Right forelimb (tissue), 1 donor: ENCODE results near the gene TSHZ2.
"Not testable (repeated sequence)": the region's sequence is repeated elsewhere in the genome, so short reads cannot be mapped to it uniquely, and the experiment has no call there.

Experiments
- DNase-seq: peaks from one replicate; pipeline ENCODE4 v3.0.0-alpha.2; 2018

TSHZ2 gene

GRCh38 chr20:52996658-52997057 lies 24.5 kb downstream of the TSHZ2 start:
- no peak for DNase-seq

DNA sequence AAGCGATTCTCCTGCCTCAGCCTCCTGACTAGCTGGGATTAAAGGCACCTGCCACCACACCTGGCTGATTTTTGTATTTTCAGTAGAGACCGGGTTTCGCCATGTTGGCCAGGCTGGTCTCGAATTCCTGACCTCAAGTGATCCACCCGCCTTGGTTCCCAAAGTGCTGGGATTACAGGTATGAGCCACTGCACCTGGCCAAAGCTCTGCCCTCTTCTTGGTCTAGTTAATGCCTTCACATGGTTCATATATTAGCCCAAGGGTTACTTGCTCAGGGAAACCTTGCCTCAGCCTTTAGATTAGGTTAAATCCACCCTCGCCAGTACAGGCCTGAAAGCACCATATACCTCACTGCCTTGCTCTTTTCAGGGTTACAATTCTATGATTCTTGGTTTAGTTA lies 26.1 kb downstream of the TSHZ2 start:
- DNase-seq, result no peak

DNA sequence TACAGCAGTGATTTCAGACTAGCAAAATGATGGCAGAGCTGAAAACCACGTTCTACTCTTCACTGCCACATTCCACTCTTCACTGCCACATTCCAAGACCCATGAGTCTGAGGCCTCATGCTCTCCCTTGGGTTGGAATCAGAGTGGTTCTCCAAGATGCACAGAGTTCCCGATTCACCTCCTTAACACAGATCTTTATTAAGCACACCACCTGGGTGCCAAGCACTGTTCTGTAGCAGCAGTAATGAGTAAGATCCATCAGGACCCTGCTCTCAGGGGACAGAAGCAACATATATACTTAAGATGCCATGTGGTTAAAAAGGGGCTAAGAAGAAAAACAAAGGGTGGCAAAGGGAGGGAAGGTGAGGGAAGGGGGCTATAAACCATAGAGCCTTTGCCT lies 26.9 kb downstream of the TSHZ2 start:
- DNase-seq, result no peak

DNA sequence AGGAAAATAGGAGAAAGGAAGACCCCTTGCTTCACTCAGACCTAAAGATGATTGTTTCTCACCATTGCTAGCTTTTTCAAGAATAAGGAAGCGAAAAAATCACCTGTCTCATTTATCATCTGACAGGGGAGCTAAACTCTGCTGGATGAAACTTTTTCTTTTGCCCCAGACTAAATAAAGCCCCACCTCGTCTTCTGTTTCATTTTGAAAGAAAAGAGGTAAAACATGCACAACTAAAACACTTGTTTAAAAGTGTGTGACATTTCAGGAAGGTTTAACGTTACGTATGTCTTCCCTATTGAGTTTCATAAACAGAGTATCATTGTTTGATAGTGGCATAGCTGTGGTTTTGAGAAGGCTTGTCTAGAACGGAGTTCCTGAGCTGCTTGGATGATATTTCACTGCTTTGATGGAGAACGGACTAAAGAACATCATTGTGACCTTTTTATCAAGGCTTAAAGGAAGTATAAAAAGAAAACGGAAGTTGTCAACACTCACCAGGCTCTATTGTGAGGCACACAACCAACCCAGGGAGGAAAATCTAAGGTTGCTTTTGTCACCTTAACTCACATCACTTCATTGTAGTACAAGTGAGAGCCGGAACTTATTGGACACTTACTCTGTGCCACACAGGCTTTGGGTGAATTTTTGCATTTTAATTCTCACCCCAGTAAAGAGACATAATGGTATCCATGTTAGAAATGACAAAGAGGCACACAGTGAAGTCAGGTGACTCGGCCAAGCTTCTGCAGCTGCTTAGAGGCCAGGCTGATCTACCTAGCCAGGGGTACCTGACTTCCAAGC lies 29.5 kb downstream of the TSHZ2 start:
- DNase-seq, result no peak

DNA sequence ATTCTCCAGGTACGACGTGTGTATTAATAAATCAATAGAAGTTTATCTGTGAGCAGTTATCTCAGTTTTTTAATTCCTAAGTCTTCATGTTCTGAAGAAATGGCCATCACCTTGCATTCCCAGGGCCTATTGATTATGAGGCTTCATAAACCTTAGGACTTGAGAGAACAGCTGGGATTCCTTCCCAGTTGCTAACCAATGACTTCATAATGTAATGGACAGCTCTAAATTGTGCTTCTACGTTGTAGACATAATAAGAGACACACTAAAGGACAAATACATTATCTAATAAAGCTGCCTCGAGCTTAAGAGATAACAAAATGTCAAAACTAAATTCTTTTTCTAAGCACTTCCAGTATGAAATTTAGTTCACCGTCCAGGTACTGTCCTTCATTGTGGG lies 30.6 kb downstream of the TSHZ2 start:
- DNase-seq, result no peak

DNA sequence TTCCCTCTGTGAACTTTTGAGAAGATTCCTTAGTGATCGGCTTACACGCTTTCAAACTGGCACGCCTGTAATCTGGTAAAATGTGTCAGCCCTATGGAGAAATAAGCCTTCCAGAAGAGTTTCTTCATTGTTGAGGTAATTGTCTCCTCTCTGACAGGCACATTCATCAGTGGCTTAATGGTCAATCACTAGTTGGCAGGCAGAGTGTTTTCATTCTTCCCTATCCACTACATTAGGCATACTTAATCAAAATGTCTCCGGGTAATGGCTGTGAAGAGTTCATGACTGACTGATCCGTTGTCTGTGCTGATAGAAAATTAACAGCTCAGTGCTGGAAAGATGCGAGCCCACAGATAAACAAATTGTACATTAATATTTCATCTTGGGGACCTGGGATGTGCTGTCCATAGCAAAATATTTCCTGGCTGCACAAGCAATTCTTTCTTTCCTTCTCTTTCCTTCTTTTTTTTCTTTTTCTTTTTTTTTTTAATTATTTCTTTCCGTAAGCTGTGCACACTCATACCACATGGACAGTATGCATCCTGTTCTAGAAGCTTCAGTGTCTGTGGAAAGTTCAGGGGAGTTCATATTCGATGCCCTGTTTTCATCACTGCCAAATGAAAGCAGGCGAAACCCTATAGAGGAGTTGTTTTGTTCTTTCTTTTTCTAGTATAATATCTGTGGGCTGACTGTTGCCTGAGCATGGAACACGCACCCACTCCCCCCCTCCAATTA lies 31.4 kb downstream of the TSHZ2 start:
- no peak for DNase-seq

GRCh38 chr20:53004267-53004813 lies 32.2 kb downstream of the TSHZ2 start:
- DNase-seq, result no peak

- DNase-seq, result no peak
Observed at GRCh38 chr20:53009979-53010735, 38.0 kb downstream of the TSHZ2 start.

- no peak for DNase-seq
Observed at GRCh38 chr20:53011640-53012039, 39.5 kb downstream of the TSHZ2 start.

DNA sequence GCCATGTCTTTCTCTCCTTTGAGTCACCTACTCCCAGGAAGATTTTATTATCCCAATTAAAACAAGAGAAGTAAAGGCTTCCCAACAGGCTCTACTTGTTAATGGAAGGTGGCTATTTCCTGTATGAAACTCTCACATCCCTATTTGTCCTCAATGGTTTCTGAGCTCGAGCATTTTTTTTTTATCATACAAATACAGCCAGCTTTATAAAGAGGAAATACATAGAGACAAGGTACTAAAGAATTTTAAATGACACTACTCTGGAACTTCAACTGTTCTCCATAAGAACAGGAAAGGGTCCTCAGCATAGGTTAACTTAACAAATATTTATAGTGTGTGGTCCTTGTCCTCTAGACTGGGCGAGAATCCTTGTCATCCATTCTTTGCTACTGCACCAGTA lies 41.0 kb downstream of the TSHZ2 start:
- no peak for DNase-seq

GRCh38 chr20:53013847-53014246 lies 41.7 kb downstream of the TSHZ2 start:
- no peak for DNase-seq

- DNase-seq, result no peak
Observed at GRCh38 chr20:53016071-53016470, 43.9 kb downstream of the TSHZ2 start.

DNA sequence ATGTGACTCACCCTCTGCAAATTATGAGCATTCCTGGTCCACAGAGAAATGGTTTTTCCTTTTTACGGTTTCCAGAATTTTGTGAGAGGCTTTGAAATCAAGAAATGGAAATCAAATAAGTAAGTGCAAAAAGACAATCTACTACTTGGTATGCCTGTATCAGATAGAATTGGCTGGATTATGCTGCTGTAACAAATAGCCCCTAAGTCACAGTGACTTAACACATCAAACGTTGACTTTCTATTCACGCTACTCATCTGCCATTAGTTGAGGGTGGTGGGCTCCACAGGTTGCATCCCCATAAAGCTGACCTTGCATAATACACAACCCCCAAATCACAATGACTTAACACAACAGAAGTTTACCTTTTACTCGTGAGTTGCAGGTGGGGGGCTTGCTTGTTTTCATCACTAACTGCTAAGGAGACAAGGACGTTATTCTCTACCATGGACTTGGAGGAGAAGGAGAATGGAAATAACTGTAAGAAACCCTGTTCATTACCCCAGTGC lies 44.4 kb downstream of the TSHZ2 start:
- DNase-seq, result no peak

DNA sequence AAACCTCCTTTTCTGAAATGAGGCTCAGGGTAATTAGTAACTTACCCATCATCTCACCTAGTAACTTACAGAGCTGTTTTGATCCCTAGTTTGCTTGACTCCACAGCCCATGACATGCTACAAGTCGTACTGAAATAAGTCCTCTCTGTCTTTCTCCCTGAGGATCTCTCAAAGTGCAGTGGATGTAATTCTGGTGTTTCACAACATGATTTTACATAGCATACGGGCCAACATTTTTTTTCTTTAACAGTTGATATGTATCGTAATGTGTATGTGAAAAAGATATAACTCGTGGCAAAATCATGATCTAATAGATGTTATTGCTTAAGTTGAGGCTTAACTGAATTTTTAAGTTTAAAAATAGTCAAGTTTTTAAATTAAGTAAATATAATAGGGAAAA lies 45.0 kb downstream of the TSHZ2 start:
- DNase-seq, result no peak

DNA sequence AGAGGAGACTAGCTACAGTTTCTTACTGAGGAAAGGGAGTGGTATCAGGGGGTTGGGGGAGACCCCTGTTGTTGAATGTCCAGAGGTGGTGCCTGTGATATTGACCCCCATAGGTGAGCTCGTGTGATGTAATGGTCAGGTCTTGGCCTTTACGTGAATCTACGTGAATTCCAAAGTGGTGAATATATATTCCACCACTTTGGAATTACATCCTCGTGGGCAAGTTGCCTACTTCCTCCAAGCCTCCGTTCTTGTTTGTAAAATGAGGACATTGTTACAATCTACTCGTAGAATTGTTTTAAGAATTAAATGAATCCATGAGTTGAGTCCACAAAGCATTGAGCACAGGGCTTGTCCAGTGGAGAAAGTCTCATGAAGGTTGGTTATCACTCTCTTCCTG lies 47.3 kb downstream of the TSHZ2 start:
- no peak for DNase-seq

DNA sequence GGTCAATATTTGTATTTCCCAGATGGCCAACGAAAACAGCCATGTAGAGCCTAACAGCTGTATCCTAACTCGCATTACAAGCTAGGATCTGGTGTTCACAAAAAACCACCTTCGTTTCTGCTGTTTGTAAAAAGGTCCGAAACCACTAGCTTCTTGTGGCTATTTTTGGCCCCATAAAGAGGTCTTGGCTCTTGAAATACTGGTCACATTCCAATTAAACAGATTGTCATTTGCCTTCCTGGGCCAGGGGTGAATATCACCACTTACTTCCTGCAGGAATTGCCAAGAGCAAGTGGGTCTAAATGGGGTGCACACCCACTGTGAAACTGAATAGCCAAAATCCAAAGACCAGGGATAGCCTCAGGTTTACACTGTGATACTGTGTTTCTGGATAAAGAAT lies 48.2 kb downstream of the TSHZ2 start:
- DNase-seq, result no peak

DNA sequence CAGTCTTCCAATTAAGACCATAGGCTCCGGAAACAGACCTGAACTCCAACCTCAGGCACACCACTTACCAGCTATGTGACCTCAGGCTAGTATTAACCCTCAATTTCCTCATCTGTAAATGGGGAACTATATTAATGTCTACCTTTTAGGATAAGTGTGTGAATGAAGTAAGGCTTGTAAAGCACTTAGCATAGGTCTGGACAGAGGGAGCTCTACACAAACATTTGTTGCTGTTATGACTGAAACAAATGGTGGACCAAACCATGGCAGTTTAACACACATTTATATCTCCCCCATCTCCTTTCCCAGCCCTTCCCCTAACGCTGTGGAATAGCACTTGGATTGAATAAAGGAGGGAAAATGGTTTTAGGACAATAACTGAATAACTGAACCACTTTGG lies 48.7 kb downstream of the TSHZ2 start:
- DNase-seq, result no peak

- no peak for DNase-seq
Observed at GRCh38 chr20:53021934-53022333, 49.8 kb downstream of the TSHZ2 start.

GRCh38 chr20:53023732-53024520 lies 51.8 kb downstream of the TSHZ2 start:
- no peak for DNase-seq

DNA sequence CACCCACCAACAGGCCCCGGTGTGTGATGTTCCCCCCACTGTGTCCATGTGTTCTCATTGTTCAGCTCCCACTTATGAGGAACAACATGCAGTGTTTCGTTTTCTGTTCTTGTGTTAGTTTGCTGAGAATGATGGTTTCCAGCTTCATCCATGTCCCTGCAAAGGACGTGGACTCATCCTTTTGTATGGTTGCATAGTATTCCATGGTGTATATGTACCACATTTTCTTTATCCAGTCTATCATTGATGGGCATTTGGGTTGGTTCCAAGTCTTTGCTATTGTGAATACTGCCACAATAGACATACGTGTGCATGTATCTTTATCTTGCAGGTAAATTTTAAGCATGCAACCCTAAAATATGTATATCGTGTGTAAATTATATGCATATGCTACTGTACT lies 52.5 kb downstream of the TSHZ2 start:
- not testable (repeated sequence) for DNase-seq

GRCh38 chr20:53027089-53027488 lies 54.9 kb downstream of the TSHZ2 start:
- DNase-seq, result no peak

- no peak for DNase-seq
Observed at GRCh38 chr20:53028337-53029007, 56.3 kb downstream of the TSHZ2 start.
